Measurements from ENCODE around the gene TMEM9. TPM values are rescaled to one million over a fixed set of nuclear protein-coding genes. Genes with fewer than 3 reads are reported as not detected.

The TMEM9 gene
- total RNA-seq, 3 donors from 2014 or later (not counting 1 experiment from before 2014, with no cell fraction given): 16.2 to 18.1 (median 16.9) TPM

DNA sequence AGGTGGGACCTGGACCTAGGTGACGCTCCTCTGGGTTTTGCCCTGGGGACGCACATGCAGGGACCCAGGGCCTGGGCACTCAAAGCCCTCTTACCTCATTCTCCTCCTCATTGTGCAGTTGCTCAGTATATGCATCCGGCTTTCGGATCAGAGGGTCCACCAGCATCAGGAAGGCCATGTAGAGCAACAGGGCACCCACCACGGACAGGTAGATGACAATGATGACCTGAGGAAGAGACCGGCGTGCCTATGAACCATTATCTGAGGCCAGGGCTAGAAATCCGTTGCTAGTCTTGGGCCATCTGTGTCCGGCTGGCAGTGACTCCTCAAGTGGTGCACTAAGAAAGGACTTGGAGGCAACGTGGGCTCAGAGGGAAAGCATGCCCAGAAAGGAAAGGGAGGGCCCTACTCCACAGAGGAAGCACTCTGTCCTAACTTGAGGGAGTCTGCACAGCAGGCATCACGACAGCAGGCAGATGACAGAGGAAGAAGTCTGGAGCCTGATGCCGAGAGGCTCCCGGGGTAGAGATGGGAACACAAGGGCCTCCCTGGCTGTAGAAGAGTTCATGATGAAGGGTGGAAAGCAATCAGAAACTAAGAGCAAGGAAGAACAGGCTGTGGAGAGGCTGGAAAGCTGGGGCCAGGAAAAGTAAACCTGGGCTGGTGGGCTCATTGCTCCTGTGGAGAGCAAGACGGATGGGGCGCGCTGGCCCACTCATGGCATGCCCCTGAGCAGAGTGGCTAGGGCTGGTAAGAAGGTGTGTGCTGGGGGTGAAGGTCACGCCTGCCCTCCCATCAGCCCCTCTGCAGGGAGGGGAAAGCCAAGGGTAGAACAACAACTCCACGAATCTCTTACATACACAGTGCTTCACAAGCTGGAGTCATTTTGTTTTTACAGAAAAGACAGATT is 10.3 kb downstream of the TMEM9 start:
- no peaks in the 10 kb centered on the region for H3K4me1 ChIP-seq (ENCODE audit: control insufficient read depth, insufficient read depth, low read length)
- no peak overlapping the region for H3K4me3 Mint-ChIP-seq
- H3K4me3 ChIP-seq (ENCODE audit: low read length): no peak overlapping the region
- ATAC-seq (no peak), DNase-seq (no peak)
- peaks cover 22% of the 10 kb centered on the region for H3K36me3 ChIP-seq (ENCODE audit: control insufficient read depth, insufficient read depth, low read length)
- TF ChIP-seq, protein P1, sequence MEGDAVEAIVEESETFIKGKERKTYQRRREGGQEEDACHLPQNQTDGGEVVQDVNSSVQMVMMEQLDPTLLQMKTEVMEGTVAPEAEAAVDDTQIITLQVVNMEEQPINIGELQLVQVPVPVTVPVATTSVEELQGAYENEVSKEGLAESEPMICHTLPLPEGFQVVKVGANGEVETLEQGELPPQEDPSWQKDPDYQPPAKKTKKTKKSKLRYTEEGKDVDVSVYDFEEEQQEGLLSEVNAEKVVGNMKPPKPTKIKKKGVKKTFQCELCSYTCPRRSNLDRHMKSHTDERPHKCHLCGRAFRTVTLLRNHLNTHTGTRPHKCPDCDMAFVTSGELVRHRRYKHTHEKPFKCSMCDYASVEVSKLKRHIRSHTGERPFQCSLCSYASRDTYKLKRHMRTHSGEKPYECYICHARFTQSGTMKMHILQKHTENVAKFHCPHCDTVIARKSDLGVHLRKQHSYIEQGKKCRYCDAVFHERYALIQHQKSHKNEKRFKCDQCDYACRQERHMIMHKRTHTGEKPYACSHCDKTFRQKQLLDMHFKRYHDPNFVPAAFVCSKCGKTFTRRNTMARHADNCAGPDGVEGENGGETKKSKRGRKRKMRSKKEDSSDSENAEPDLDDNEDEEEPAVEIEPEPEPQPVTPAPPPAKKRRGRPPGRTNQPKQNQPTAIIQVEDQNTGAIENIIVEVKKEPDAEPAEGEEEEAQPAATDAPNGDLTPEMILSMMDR (IDR thresholded peaks at IDR 0.05): no peak
- intact Hi-C loops (cut with micrococcal nuclease): no loop called here
- H3K27ac ChIP-seq (ENCODE audit: low read length): no peak overlapping the region
- H3K27me3 ChIP-seq (ENCODE audit: control insufficient read depth, insufficient read depth, low read length): no peaks in the 10 kb centered on the region
- no peaks in the 10 kb centered on the region for H3K9me3 Mint-ChIP-seq
- H3K4me1 Mint-ChIP-seq: no peaks in the 10 kb centered on the region
- no peak overlapping the region for H3K27ac Mint-ChIP-seq
- no peaks in the 10 kb centered on the region for H3K9me3 ChIP-seq (ENCODE audit: control insufficient read depth, insufficient read depth, low read length)
- 93% methylated on average over 18 of the region's 18 CpGs for WGBS (ENCODE audit: insufficient coverage)
- H3K36me3 Mint-ChIP-seq: peaks cover 7% of the 10 kb centered on the region
- no peaks in the 10 kb centered on the region for H3K27me3 Mint-ChIP-seq (ENCODE audit: low read depth in 2 of 2)

DNA sequence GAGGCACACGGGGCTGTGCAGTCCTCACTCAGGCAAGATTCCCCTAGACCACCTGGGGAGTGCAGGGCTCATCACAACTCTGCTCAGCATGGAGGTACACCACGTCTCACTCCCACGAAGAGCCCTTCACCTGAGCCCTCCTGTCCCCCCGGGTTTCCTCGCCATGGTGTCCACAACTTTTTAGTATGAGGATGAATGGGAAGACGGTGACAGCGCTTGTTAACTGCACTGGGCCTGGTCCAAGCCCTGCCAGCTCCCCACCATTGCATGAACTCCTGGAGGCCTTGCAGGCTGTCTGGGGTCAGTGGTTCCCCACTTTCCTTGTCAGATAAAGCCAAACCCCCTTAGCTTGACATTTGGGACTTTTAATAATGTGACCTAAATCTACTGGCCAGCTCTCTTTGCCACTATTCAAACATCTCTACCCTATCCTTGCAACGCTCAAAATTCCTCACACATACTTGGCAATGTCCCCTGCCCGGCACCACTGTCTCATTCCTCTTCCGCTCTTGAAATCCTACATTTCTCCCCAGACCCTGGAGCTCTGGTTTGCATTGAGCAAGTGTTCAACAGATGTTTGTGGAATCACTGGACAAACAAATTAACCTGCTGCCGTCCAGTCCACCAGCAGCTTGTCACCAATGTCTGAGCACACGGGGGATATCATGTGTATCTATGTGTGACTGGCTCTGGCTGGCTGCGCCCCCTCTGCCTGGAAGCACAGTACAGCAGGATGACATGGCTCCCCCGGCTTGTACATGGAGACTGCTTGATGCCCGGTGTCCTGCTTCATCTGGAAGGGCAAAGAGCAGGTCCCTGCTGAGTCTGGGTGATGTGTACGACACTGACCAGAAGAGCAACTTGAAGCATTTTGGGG is 11.2 kb downstream of the TMEM9 start:
- Histone ChIP-seq H3K27me3 (ENCODE audit: control insufficient read depth, insufficient read depth, low read length) (no peaks in the 10 kb centered on the region), H3K4me1 (ENCODE audit: control insufficient read depth, insufficient read depth, low read length) (no peaks in the 10 kb centered on the region), H3K9me3 (ENCODE audit: control insufficient read depth, insufficient read depth, low read length) (no peaks in the 10 kb centered on the region), H3K27ac (ENCODE audit: low read length) (no peak overlapping the region), H3K4me3 (ENCODE audit: low read length) (no peak overlapping the region), H3K36me3 (ENCODE audit: control insufficient read depth, insufficient read depth, low read length) (peaks cover 23% of the 10 kb centered on the region)
- Mint-ChIP-seq H3K9me3 (no peaks in the 10 kb centered on the region), H3K4me3 (no peak overlapping the region), H3K4me1 (no peaks in the 10 kb centered on the region), H3K27ac (no peak overlapping the region), H3K27me3 (ENCODE audit: low read depth in 2 of 2) (no peaks in the 10 kb centered on the region), H3K36me3 (peaks cover 7% of the 10 kb centered on the region)
- WGBS (ENCODE audit: insufficient coverage): 95% methylated on average over 16 of the region's 16 CpGs
- TF ChIP-seq, protein P1 (IDR thresholded peaks at IDR 0.05): no peak
- DNase-seq (no peak), ATAC-seq (no peak)
- intact Hi-C loops (cut with micrococcal nuclease): no loop called here

DNA sequence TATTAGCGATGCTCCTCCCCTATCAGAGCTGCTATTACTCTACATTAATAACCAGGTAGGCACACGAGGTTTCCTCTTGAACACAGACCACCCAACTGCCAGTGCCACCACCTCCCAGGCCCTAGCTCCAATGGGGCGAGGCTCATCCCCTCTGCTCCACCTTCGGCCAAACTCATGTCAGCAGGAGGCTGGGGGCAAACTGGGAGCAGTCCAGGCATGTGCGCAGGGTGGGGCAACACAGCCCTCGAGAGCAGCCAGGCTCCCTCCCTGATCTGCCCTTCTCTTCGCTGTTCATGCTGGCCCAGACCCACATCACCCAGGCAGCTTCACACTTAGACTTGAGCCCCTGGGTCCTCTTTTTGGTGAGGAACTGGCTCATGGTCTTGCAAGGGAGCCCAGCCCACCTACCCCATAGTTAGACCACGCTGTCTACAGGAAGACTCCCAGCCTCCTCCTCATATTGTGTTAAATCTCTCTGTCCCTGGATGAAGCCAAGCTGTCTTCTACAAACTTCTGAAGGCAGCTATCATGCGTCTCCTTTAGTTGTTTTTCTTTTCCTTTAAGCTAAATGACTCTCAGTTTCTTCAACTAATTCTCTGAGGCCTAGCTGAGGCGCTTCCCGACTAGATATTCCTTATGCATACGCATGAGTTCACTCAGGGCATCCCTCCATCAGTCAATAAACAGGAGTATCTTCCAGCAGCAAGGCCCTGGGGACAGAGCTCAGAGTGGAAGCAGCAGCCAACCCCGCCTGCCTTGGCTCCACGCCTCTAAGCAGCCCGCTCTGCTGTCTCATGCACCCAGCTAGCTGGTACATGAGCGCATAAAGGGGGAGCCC is 12.0 kb downstream of the TMEM9 start:
- Mint-ChIP-seq H3K36me3 (peaks cover 7% of the 10 kb centered on the region), H3K27ac (no peak overlapping the region), H3K27me3 (ENCODE audit: low read depth in 2 of 2) (no peaks in the 10 kb centered on the region), H3K9me3 (no peaks in the 10 kb centered on the region), H3K4me1 (no peaks in the 10 kb centered on the region), H3K4me3 (no peak overlapping the region)
- WGBS (ENCODE audit: insufficient coverage): 93% methylated on average over 16 of the region's 16 CpGs
- no peak overlapping the region for H3K4me3 ChIP-seq (ENCODE audit: low read length)
- H3K27ac ChIP-seq (ENCODE audit: low read length): no peak overlapping the region
- intact Hi-C loops (cut with micrococcal nuclease): no loop called here
- H3K36me3 ChIP-seq (ENCODE audit: control insufficient read depth, insufficient read depth, low read length): peaks cover 22% of the 10 kb centered on the region
- ATAC-seq (no peak), DNase-seq (no peak)
- H3K4me1 ChIP-seq (ENCODE audit: control insufficient read depth, insufficient read depth, low read length): no peaks in the 10 kb centered on the region
- TF ChIP-seq, protein P1 (IDR thresholded peaks at IDR 0.05): no peak
- H3K27me3 ChIP-seq (ENCODE audit: control insufficient read depth, insufficient read depth, low read length): no peaks in the 10 kb centered on the region
- H3K9me3 ChIP-seq (ENCODE audit: control insufficient read depth, insufficient read depth, low read length): no peaks in the 10 kb centered on the region

Measured in natural killer cell (primary cell).